ENCODE results near the gene SLC35E4.

Gene SLC35E4

GRCh38 chr22:30649430-30650007, 13.9 kb downstream of the SLC35E4 start:
- DNase-seq (ENCODE audit: low read depth), result no peak
- TF ChIP-seq, protein P1, sequence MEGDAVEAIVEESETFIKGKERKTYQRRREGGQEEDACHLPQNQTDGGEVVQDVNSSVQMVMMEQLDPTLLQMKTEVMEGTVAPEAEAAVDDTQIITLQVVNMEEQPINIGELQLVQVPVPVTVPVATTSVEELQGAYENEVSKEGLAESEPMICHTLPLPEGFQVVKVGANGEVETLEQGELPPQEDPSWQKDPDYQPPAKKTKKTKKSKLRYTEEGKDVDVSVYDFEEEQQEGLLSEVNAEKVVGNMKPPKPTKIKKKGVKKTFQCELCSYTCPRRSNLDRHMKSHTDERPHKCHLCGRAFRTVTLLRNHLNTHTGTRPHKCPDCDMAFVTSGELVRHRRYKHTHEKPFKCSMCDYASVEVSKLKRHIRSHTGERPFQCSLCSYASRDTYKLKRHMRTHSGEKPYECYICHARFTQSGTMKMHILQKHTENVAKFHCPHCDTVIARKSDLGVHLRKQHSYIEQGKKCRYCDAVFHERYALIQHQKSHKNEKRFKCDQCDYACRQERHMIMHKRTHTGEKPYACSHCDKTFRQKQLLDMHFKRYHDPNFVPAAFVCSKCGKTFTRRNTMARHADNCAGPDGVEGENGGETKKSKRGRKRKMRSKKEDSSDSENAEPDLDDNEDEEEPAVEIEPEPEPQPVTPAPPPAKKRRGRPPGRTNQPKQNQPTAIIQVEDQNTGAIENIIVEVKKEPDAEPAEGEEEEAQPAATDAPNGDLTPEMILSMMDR (IDR thresholded peaks at IDR 0.05; ENCODE audit: control insufficient read depth, insufficient read depth, low read depth, low read length, missing control alignments), result no peak
- no peak overlapping the region for H3K4me3 ChIP-seq (ENCODE audit: control insufficient read depth, low read depth, low read length)

DNA sequence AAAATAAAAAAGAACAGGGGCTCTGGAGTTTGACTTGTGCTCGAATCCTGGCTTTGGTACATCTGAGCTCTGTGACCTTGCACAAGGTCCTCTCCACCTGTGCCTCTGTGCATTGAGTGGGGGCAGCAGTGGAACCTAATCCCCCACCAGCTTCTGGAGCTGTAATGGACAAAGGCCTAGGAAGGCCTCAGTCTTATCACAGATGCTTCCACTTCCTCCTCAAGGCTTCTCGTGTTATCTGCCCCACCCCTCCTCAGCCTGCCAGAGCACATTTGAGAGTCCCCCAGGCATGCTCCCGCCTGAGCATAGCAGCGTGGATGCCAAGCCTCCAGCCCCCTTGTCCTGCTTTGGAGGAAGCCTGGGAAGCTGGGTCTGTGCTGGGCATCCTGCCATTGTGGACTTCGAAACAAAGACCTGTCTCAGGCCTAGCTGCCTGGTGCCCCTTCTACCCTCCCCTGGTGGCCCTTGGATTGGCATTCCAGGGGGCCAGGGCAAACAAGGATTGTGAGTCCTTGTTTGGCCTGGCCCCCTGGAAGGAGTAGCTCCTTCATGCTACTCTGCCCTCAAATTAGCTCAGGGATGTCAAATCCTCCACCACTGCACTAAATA, 15.0 kb downstream of the SLC35E4 start:
- DNase-seq (ENCODE audit: low read depth), result no peak
- H3K4me3 ChIP-seq (ENCODE audit: control insufficient read depth, low read depth, low read length), result no peak overlapping the region
- TF ChIP-seq, protein P1 (IDR thresholded peaks at IDR 0.05; ENCODE audit: control insufficient read depth, insufficient read depth, low read depth, low read length, missing control alignments), result no peak

DNA sequence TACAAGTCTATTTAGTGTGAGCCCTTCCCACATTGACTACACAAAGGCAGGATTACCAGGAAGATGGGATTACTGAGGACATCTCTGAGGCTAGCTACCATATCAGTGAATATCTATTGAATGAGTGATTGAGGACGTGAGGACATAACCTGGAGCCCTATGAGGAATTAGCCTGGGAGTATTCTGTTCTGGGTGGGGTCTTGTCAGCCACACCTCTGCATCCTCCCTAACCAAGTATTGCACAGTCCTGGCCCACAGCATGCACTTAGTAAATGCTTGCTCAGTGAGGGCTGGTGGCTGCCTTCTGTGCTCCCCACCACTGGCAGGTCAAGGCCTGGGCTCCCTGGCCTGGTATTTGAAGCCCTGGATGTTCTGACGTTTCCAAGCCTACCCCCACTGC, 17.3 kb downstream of the SLC35E4 start:
- H3K4me3 ChIP-seq (ENCODE audit: control insufficient read depth, low read depth, low read length), result no peak overlapping the region
- no peak for DNase-seq (ENCODE audit: low read depth)
- TF ChIP-seq, protein P1 (IDR thresholded peaks at IDR 0.05; ENCODE audit: control insufficient read depth, insufficient read depth, low read depth, low read length, missing control alignments), result no peak

GRCh38 chr22:30654361-30654760, 18.8 kb downstream of the SLC35E4 start:
- TF ChIP-seq, protein P1 (IDR thresholded peaks at IDR 0.05; ENCODE audit: control insufficient read depth, insufficient read depth, low read depth, low read length, missing control alignments), result no peak
- H3K4me3 ChIP-seq (ENCODE audit: control insufficient read depth, low read depth, low read length), result no peak overlapping the region

GRCh38 chr22:30655532-30655931, 20.0 kb downstream of the SLC35E4 start:
- TF ChIP-seq, protein P1 (IDR thresholded peaks at IDR 0.05; ENCODE audit: control insufficient read depth, insufficient read depth, low read depth, low read length, missing control alignments), result no peak
- no peak for DNase-seq (ENCODE audit: low read depth)
- no peak overlapping the region for H3K4me3 ChIP-seq (ENCODE audit: control insufficient read depth, low read depth, low read length)

More at GRCh38 chr22:30654361-30654760, 18.8 kb downstream of the SLC35E4 start:
- no peak for DNase-seq (ENCODE audit: low read depth)

DNA sequence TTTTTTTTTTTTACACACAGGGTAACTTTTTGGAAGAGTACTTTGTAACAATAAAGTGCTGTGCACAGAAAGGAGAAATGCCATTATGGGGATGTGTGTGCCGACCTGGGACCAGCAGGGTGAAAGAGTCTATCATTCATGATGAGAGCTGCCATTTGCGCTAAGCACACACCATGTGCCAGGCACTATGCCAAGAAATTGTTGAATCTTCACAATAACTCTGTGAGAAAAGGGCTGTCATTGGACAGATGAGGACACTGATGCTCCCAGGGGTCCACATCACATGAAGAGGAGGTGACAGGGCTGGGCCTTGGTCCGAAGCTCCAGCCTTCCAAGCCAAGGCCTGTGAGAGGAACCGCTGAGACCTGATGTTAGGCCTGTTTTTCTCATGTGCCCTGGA, 26.5 kb downstream of the SLC35E4 start:
- TF ChIP-seq, protein P1 (IDR thresholded peaks at IDR 0.05; ENCODE audit: control insufficient read depth, insufficient read depth, low read depth, low read length, missing control alignments), result no peak
- no peak for DNase-seq (ENCODE audit: low read depth)
- no peak overlapping the region for H3K4me3 ChIP-seq (ENCODE audit: control insufficient read depth, low read depth, low read length)
